ENCODE measurements around the gene UBTD2.

GRCh38 chr5:172243302-172243701, 40.3 kb downstream of the UBTD2 start:
- TF ChIP-seq POLR2AphosphoS5 (IDR thresholded peaks at IDR 0.05; ENCODE audit: borderline replicate concordance, low read depth, low read length), result no peak
- no peak for TF ChIP-seq EZH2 (IDR thresholded peaks at IDR 0.05)
